ENCODE measurements around the gene VAC14.

Gene VAC14

DNA sequence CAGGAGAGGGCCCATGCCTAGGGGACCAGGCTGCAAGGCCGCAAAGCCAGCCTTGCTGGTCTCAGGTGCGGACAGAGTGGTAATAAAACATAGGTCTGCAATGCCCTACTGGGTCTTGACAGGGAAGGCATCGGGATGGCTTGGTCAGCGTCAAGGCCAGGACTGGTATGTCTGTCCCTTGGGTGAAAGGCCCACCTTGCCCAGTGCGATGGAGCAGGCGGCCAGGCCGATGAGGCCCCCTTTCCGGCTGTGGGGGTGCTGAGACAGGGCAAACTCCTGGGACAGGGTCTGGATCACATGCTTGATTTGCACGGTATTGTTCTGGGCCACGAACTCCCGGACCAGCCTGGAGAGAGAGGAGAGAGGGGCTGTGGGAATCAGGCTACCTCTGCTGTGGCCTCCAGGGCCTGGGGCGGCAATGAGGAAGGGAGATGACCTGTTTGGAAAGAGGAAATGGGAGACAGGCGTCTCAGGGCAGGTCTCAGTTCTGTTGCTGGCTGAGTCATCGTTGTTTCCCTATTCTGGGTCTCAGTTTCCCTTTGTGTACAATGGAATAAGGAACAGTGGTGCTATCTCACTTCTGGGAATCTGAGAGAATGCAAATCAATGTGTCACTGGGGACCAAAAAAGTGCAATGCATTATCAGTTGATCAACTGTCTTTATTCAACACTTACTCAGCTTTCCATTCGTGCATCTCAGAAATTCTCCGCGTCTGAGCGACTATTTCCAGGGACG lies 14.8 kb downstream of the VAC14 start:
- TF ChIP-seq TAF1 (IDR thresholded peaks at IDR 0.05; ENCODE audit: low read depth, low read length) (no peak), POLR2A (IDR thresholded peaks at IDR 0.05; ENCODE audit: low read depth, low read length) (no peak), POLR2AphosphoS5 (IDR thresholded peaks at IDR 0.05; ENCODE audit: low read depth, low read length) (no peak), PAX5 (IDR thresholded peaks at IDR 0.05; ENCODE audit: insufficient read depth, low read length, severe bottlenecking) (no peak), SPI1 (IDR thresholded peaks at IDR 0.05; ENCODE audit: low read depth, low read length) (no peak), POU2F2 (IDR thresholded peaks at IDR 0.05; ENCODE audit: low read depth, low read length) (no peak)
- FAIRE-seq (no peak), DNase-seq (ENCODE audit: insufficient read length, low spot score) (no peak)

GRCh38 chr16:70784692-70785555 lies 16.0 kb downstream of the VAC14 start:
- FAIRE-seq (no peak), DNase-seq (ENCODE audit: insufficient read length, low spot score) (no peak)
- no peak for TF ChIP-seq SPI1 (IDR thresholded peaks at IDR 0.05; ENCODE audit: low read depth, low read length)
- no peak for TF ChIP-seq POLR2A (IDR thresholded peaks at IDR 0.05; ENCODE audit: low read depth, low read length)
- TF ChIP-seq PAX5 (IDR thresholded peaks at IDR 0.05; ENCODE audit: insufficient read depth, low read length, severe bottlenecking), result no peak
- no peak for TF ChIP-seq POLR2AphosphoS5 (IDR thresholded peaks at IDR 0.05; ENCODE audit: low read depth, low read length)
- TF ChIP-seq TAF1 (IDR thresholded peaks at IDR 0.05; ENCODE audit: low read depth, low read length), result no peak
- TF ChIP-seq POU2F2 (IDR thresholded peaks at IDR 0.05; ENCODE audit: low read depth, low read length), result no peak

DNA sequence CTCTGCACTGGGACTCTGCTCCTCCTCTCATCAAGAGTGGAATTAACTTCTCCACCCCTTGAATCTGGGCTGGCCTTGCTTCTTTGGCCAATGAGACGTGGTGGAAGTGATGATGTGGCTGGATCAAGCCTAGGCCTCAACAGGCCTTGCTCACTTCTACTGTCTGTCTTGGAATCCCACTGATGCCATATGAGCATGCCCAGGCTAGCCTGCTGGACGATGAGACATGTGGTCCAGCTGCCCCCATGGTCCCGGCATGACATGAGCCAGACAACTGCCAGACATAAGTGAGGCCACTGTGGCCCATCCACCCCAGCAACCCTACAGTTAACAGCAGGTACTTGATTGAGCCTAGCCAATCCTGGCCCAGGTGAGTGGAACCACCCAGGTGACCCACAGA lies 18.7 kb downstream of the VAC14 start:
- DNase-seq (ENCODE audit: insufficient read length, low spot score) (no peak), FAIRE-seq (peak; percentile 9)
- no peak for TF ChIP-seq POU2F2 (IDR thresholded peaks at IDR 0.05; ENCODE audit: low read depth, low read length)
- no peak for TF ChIP-seq POLR2AphosphoS5 (IDR thresholded peaks at IDR 0.05; ENCODE audit: low read depth, low read length)
- TF ChIP-seq PAX5 (IDR thresholded peaks at IDR 0.05; ENCODE audit: insufficient read depth, low read length, severe bottlenecking), result no peak
- TF ChIP-seq TAF1 (IDR thresholded peaks at IDR 0.05; ENCODE audit: low read depth, low read length), result no peak
- no peak for TF ChIP-seq SPI1 (IDR thresholded peaks at IDR 0.05; ENCODE audit: low read depth, low read length)
- TF ChIP-seq POLR2A (IDR thresholded peaks at IDR 0.05; ENCODE audit: low read depth, low read length), result no peak

- DNase-seq (ENCODE audit: insufficient read length, low spot score) (no peak), FAIRE-seq (no peak)
- TF ChIP-seq POU2F2 (IDR thresholded peaks at IDR 0.05; ENCODE audit: low read depth, low read length) (no peak), POLR2A (IDR thresholded peaks at IDR 0.05; ENCODE audit: low read depth, low read length) (no peak), PAX5 (IDR thresholded peaks at IDR 0.05; ENCODE audit: insufficient read depth, low read length, severe bottlenecking) (no peak), SPI1 (IDR thresholded peaks at IDR 0.05; ENCODE audit: low read depth, low read length) (no peak), POLR2AphosphoS5 (IDR thresholded peaks at IDR 0.05; ENCODE audit: low read depth, low read length) (no peak), TAF1 (IDR thresholded peaks at IDR 0.05; ENCODE audit: low read depth, low read length) (no peak)
Measured at GRCh38 chr16:70781800-70782199, 19.2 kb downstream of the VAC14 start.

GRCh38 chr16:70780546-70780945 lies 20.4 kb downstream of the VAC14 start:
- DNase-seq (ENCODE audit: insufficient read length, low spot score), result no peak
- TF ChIP-seq SPI1 (IDR thresholded peaks at IDR 0.05; ENCODE audit: low read depth, low read length), result no peak
- no peak for TF ChIP-seq POU2F2 (IDR thresholded peaks at IDR 0.05; ENCODE audit: low read depth, low read length)
- TF ChIP-seq POLR2AphosphoS5 (IDR thresholded peaks at IDR 0.05; ENCODE audit: low read depth, low read length), result no peak
- TF ChIP-seq TAF1 (IDR thresholded peaks at IDR 0.05; ENCODE audit: low read depth, low read length), result no peak
- no peak for TF ChIP-seq PAX5 (IDR thresholded peaks at IDR 0.05; ENCODE audit: insufficient read depth, low read length, severe bottlenecking)
- TF ChIP-seq POLR2A (IDR thresholded peaks at IDR 0.05; ENCODE audit: low read depth, low read length), result no peak
- no peak for FAIRE-seq

DNA sequence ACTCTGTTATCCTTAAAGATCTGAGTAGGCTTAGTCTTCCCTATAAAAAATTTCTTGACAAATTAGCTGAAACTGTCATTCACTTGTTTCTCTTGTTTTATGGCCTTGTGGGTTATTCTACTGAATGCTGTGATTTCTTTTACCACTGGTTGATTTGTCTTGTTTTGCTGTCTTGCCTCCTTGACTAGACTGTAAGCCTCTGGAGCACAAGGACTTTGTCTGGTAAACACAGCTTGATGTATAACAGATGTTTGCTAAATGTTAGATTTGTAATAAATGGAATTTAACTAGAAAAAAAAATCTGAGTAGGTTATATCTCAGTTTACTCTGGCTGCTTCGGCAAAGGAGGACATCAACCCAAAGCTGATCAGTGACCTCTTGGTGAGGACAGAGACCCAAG lies 21.6 kb downstream of the VAC14 start:
- FAIRE-seq, result no peak
- TF ChIP-seq POLR2AphosphoS5 (IDR thresholded peaks at IDR 0.05; ENCODE audit: low read depth, low read length) (no peak), POU2F2 (IDR thresholded peaks at IDR 0.05; ENCODE audit: low read depth, low read length) (no peak), POLR2A (IDR thresholded peaks at IDR 0.05; ENCODE audit: low read depth, low read length) (no peak), SPI1 (IDR thresholded peaks at IDR 0.05; ENCODE audit: low read depth, low read length) (no peak), PAX5 (IDR thresholded peaks at IDR 0.05; ENCODE audit: insufficient read depth, low read length, severe bottlenecking) (no peak), TAF1 (IDR thresholded peaks at IDR 0.05; ENCODE audit: low read depth, low read length) (no peak)
- no peak for DNase-seq (ENCODE audit: insufficient read length, low spot score)

- TF ChIP-seq TAF1 (IDR thresholded peaks at IDR 0.05; ENCODE audit: low read depth, low read length) (no peak), POU2F2 (IDR thresholded peaks at IDR 0.05; ENCODE audit: low read depth, low read length) (no peak)
- FAIRE-seq, result no peak
- no peak for DNase-seq (ENCODE audit: insufficient read length, low spot score)
Measured at GRCh38 chr16:70778901-70779309, 22.1 kb downstream of the VAC14 start.

DNA sequence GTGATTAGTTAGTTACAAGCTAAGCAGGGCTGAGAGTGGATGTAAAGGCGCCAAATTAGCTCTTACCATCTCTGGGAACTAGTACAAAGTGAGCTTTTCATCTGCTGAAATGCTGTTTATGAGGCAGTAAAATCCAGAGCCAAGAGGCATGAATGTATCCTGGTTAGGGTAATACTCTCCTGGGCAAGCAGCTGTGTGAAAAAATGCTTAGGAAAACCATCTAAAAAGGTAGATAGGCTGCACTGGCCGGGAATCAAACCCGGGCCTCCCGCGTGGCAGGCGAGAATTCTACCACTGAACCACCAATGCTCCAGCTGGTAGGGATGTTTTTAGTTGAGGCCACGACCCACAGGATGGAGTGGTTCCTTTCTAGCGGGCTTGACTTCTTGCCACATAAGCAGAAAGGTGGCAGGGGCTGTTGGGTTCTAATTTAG lies 23.0 kb downstream of the VAC14 start:
- DNase-seq (ENCODE audit: insufficient read length, low spot score), result no peak

GRCh38 chr16:70777496-70777895 lies 23.5 kb downstream of the VAC14 start:
- TF ChIP-seq POLR2A (IDR thresholded peaks at IDR 0.05; ENCODE audit: low read depth, low read length) (no peak), SPI1 (IDR thresholded peaks at IDR 0.05; ENCODE audit: low read depth, low read length) (no peak), POU2F2 (IDR thresholded peaks at IDR 0.05; ENCODE audit: low read depth, low read length) (no peak), PAX5 (IDR thresholded peaks at IDR 0.05; ENCODE audit: insufficient read depth, low read length, severe bottlenecking) (no peak), TAF1 (IDR thresholded peaks at IDR 0.05; ENCODE audit: low read depth, low read length) (no peak), POLR2AphosphoS5 (IDR thresholded peaks at IDR 0.05; ENCODE audit: low read depth, low read length) (no peak)
- FAIRE-seq (no peak), DNase-seq (ENCODE audit: insufficient read length, low spot score) (no peak)

More for the DNA sequence above, 23.0 kb downstream of the VAC14 start:
- TF ChIP-seq POLR2AphosphoS5 (IDR thresholded peaks at IDR 0.05; ENCODE audit: low read depth, low read length) (no peak), TAF1 (IDR thresholded peaks at IDR 0.05; ENCODE audit: low read depth, low read length) (no peak), POLR2A (IDR thresholded peaks at IDR 0.05; ENCODE audit: low read depth, low read length) (no peak), SPI1 (IDR thresholded peaks at IDR 0.05; ENCODE audit: low read depth, low read length) (no peak), POU2F2 (IDR thresholded peaks at IDR 0.05; ENCODE audit: low read depth, low read length) (no peak), PAX5 (IDR thresholded peaks at IDR 0.05; ENCODE audit: insufficient read depth, low read length, severe bottlenecking) (no peak)
- no peak for FAIRE-seq

Data from GM12891 (cell line).